ENCODE measurements around the gene SV2B.

The SV2B gene

GRCh38 chr15:91101608-91101920 is 1.5 kb downstream of the SV2B start:
- no peak for DNase-seq (ENCODE audit: low read depth)
- no peak for TF ChIP-seq CTCF (conservative IDR thresholded peaks at IDR 0.05; ENCODE audit: control insufficient read depth, insufficient read depth, low read depth, low read length)

GRCh38 chr15:91102546-91103330 is 2.7 kb downstream of the SV2B start:
- TF ChIP-seq CTCF (conservative IDR thresholded peaks at IDR 0.05; ENCODE audit: control insufficient read depth, insufficient read depth, low read depth, low read length) = no peak
- no peak overlapping the region for H3K4me3 ChIP-seq (ENCODE audit: control insufficient read depth, low read depth, low read length)
- DNase-seq (ENCODE audit: low read depth) = no peak

More at GRCh38 chr15:91101608-91101920, 1.5 kb downstream of the SV2B start:
- no peak overlapping the region for H3K4me3 ChIP-seq (ENCODE audit: control insufficient read depth, low read depth, low read length)

- no peak for TF ChIP-seq CTCF (conservative IDR thresholded peaks at IDR 0.05; ENCODE audit: control insufficient read depth, insufficient read depth, low read depth, low read length)
- H3K4me3 ChIP-seq (ENCODE audit: control insufficient read depth, low read depth, low read length) = no peak overlapping the region
- no peak for DNase-seq (ENCODE audit: low read depth)
Observed at GRCh38 chr15:91104111-91104510, 4.1 kb downstream of the SV2B start.

GRCh38 chr15:91108421-91108820 is 8.4 kb downstream of the SV2B start:
- no peak overlapping the region for H3K4me3 ChIP-seq (ENCODE audit: control insufficient read depth, low read depth, low read length)
- no peak for DNase-seq (ENCODE audit: low read depth)
- no peak for TF ChIP-seq CTCF (conservative IDR thresholded peaks at IDR 0.05; ENCODE audit: control insufficient read depth, insufficient read depth, low read depth, low read length)

- no peak for DNase-seq (ENCODE audit: low read depth)
- no peak for TF ChIP-seq CTCF (conservative IDR thresholded peaks at IDR 0.05; ENCODE audit: control insufficient read depth, insufficient read depth, low read depth, low read length)
- H3K4me3 ChIP-seq (ENCODE audit: control insufficient read depth, low read depth, low read length) = no peak overlapping the region
Observed at GRCh38 chr15:91109885-91110284, 9.8 kb downstream of the SV2B start.

- TF ChIP-seq CTCF (conservative IDR thresholded peaks at IDR 0.05; ENCODE audit: control insufficient read depth, insufficient read depth, low read depth, low read length) = no peak
- H3K4me3 ChIP-seq (ENCODE audit: control insufficient read depth, low read depth, low read length) = no peak overlapping the region
- DNase-seq (ENCODE audit: low read depth) = no peak
Observed at GRCh38 chr15:91110407-91110806, 10.3 kb downstream of the SV2B start.

- no peak for TF ChIP-seq CTCF (conservative IDR thresholded peaks at IDR 0.05; ENCODE audit: control insufficient read depth, insufficient read depth, low read depth, low read length)
- H3K4me3 ChIP-seq (ENCODE audit: control insufficient read depth, low read depth, low read length) = no peak overlapping the region
- no peak for DNase-seq (ENCODE audit: low read depth)
Observed at GRCh38 chr15:91113030-91113429, 13.0 kb downstream of the SV2B start.

Data from fibroblast of mammary gland (primary cell).